ENCODE data around the gene SELENOS. TPM values are rescaled to one million over a fixed set of nuclear protein-coding genes. Genes with fewer than 3 reads are reported as not detected.
A peak's percentile ranks its signal among the peaks of the same experiment; 100 is the strongest.
"Not testable (repeated sequence)": the region's sequence is repeated elsewhere in the genome, so short reads cannot be mapped to it uniquely, and the experiment has no call there.

The SELENOS gene
- total RNA-seq, 1 donor from 2014 or later, result 32.0 TPM

DNA sequence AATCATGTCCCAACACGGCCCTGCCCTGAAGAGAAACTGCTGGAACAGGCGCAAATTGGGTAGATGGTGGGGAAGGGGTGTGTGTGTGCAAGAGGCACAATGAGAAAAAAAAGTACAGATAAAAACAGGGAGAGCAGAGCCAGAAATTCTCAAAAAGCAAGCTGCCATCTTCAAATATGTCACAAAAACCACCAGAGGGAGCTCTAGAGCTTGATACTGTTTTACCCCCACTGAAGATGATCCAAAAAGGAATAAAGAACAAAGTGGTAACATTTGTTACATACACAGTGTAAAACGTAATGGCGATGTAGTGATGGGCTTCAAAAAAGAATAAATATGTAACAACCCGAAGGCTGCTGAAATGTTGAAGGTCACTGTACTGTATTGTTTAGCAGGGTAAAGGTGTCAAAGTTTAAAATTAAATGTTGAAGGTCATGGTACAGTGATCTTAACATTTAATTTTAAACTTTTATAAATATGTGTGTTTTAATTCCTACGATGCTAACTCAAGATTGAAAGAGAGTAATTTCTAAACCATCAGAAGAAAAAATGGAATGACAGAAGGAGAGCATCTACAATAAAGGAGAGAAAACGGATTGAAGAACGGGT, 11.7 kb upstream of the SELENOS start:
- no peak for DNase-seq (ENCODE audit: low spot score in 2 of 2)
- H3K27ac ChIP-seq, result no peak overlapping the region
- no peak overlapping the region for H3K4me3 ChIP-seq
- peak; percentile 9 to 54 (median 34) for TF ChIP-seq CTCF (IDR thresholded peaks at IDR 0.05)
- no peaks in the 10 kb centered on the region for H3K27me3 ChIP-seq
- H3K9me3 ChIP-seq, result no peaks in the 10 kb centered on the region
- H3K36me3 ChIP-seq, result peaks cover 39 to 43% of the 10 kb centered on the region in 2 donors
- H3K4me1 ChIP-seq, result peaks cover 3 to 7% of the 10 kb centered on the region in 2 donors
- intact Hi-C loops (cut with DNase I), result no loop called here

- peaks cover 56 to 59% of the 10 kb centered on the region in 2 donors for H3K36me3 ChIP-seq
- H3K4me3 ChIP-seq; H3K9me3 ChIP-seq; intact Hi-C loops (cut with DNase I); H3K27ac ChIP-seq; H3K27me3 ChIP-seq; DNase-seq (ENCODE audit: low spot score in 2 of 2); H3K4me1 ChIP-seq: not testable (repeated sequence)
Observed at GRCh38 chr15:101287342-101287741, 10.1 kb upstream of the SELENOS start.

GRCh38 chr15:101286471-101287114, 9.3 kb upstream of the SELENOS start:
- H3K27me3 ChIP-seq, result no peaks in the 10 kb centered on the region
- H3K4me3 ChIP-seq, result no peak overlapping the region
- H3K9me3 ChIP-seq, result no peaks in the 10 kb centered on the region
- no peak overlapping the region for H3K27ac ChIP-seq
- intact Hi-C loops (cut with DNase I), result no loop called here
- DNase-seq (ENCODE audit: low spot score in 2 of 2), result no peak
- peaks cover 60 to 67% of the 10 kb centered on the region in 2 donors for H3K36me3 ChIP-seq
- no peak for TF ChIP-seq CTCF (IDR thresholded peaks at IDR 0.05)
- no peaks in the 10 kb centered on the region for H3K4me1 ChIP-seq

- H3K4me1 ChIP-seq, result no peaks in the 10 kb centered on the region
- DNase-seq (ENCODE audit: low spot score in 2 of 2), result no peak
- no peaks in the 10 kb centered on the region for H3K27me3 ChIP-seq
- no peak for TF ChIP-seq CTCF (IDR thresholded peaks at IDR 0.05)
- H3K27ac ChIP-seq, result no peak overlapping the region
- peaks cover 66 to 79% of the 10 kb centered on the region in 2 donors for H3K36me3 ChIP-seq
- intact Hi-C loops (cut with DNase I), result no loop called here
- H3K4me3 ChIP-seq, result no peak overlapping the region
- H3K9me3 ChIP-seq, result no peaks in the 10 kb centered on the region
Observed at GRCh38 chr15:101283931-101284330, 6.6 kb upstream of the SELENOS start.

DNA sequence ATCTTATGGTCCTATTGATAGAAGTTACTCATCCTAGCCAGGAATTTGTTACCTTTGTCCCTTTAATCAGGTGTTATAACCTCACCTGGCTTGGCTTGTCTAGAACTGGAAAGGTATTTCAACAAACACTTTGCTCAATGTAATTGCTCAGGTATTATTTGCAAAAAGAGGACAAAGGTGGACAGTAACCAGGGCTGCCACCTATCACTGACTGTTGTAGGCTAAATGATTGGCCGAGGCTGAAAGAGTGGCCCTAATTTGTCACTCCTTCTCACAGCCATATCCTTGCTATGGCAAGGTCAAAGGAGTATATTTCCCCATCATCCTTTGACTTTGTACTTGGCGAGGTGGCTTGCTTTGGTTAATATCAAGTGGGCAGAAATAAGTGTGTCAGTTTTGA, 2.7 kb upstream of the SELENOS start:
- no peak for DNase-seq (ENCODE audit: low spot score in 2 of 2)
- no peak for TF ChIP-seq CTCF (IDR thresholded peaks at IDR 0.05)
- peaks cover 46 to 57% of the 10 kb centered on the region in 2 donors for H3K36me3 ChIP-seq
- no peak overlapping the region for H3K27ac ChIP-seq
- no peaks in the 10 kb centered on the region for H3K9me3 ChIP-seq
- peaks cover 0 to 14% of the 10 kb centered on the region in 2 donors for H3K4me1 ChIP-seq
- H3K27me3 ChIP-seq, result no peaks in the 10 kb centered on the region
- intact Hi-C loops (cut with DNase I), result no loop called here
- no peak overlapping the region for H3K4me3 ChIP-seq

GRCh38 chr15:101277943-101278564, 769 bp upstream of the SELENOS start:
- peaks cover 0 to 14% of the 10 kb centered on the region in 2 donors for H3K4me1 ChIP-seq
- no peaks in the 10 kb centered on the region for H3K27me3 ChIP-seq
- no peaks in the 10 kb centered on the region for H3K9me3 ChIP-seq
- no peak for DNase-seq (ENCODE audit: low spot score in 2 of 2)
- intact Hi-C loops (cut with DNase I), result loop anchor here (1.0 to 5.0 kb wide), 3 partner anchors 17 to 676 kb away; partner anchors contain the start of genes ASB7, LINS1, LRRK1 and SNRPA1
- peak overlapping the region; percentile 89 to 93 for H3K27ac ChIP-seq
- H3K36me3 ChIP-seq, result peaks cover 47 to 57% of the 10 kb centered on the region in 2 donors
- TF ChIP-seq CTCF (IDR thresholded peaks at IDR 0.05), result no peak
- peak overlapping the region; percentile 67 to 90 for H3K4me3 ChIP-seq
